ENCODE measurements around the gene LRRC43. TPM values are rescaled to one million over a fixed set of nuclear protein-coding genes. Genes with fewer than 3 reads are reported as not detected.
A peak's percentile ranks its signal among the peaks of the same experiment; 100 is the strongest.

The LRRC43 gene
- total RNA-seq, 1 donor from 2014 or later: not detected

DNA sequence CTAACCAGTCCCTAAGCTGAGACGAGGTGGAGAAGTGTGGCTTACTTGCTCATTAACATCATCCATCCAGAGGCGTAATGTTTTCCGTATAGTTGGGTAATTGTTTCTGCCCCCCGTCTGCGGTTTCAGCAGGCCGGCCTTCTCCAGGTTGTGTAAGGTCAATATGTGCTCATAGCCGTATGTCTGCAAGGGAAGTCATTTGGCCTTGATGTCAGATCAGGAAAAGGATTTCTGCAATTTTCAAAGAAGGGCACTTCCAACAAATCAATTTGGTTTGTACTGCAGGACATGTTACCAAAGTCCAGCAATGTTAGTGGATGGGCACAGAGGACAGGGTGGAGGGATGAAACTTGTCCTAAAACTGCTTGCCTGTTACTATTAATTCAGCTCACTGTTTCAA is 52.8 kb downstream of the LRRC43 start:
- Histone ChIP-seq H3K27me3 (ENCODE audit: control insufficient read depth in 3 of 3, insufficient read depth in 3 of 3, low read length in 3 of 3) (no peaks in the 10 kb centered on the region), H3K27ac (ENCODE audit: low read depth, low read length) (no peak overlapping the region), H3K4me3 (ENCODE audit: low read length in 3 of 3) (no peak overlapping the region), H3K36me3 (ENCODE audit: control insufficient read depth in 3 of 3, insufficient read depth in 3 of 3, low read length in 3 of 3) (peaks cover 24 to 48% (median 37%) of the 10 kb centered on the region in 3 donors), H3K9ac (ENCODE audit: low read depth in 1 of 3, low read length in 3 of 3) (no peak overlapping the region), H3K4me1 (ENCODE audit: control insufficient read depth in 3 of 3, insufficient read depth in 3 of 3, low read length in 3 of 3) (no peaks in the 10 kb centered on the region), H3K9me3 (ENCODE audit: control insufficient read depth in 3 of 3, low read length in 3 of 3) (no peaks in the 10 kb centered on the region)

DNA sequence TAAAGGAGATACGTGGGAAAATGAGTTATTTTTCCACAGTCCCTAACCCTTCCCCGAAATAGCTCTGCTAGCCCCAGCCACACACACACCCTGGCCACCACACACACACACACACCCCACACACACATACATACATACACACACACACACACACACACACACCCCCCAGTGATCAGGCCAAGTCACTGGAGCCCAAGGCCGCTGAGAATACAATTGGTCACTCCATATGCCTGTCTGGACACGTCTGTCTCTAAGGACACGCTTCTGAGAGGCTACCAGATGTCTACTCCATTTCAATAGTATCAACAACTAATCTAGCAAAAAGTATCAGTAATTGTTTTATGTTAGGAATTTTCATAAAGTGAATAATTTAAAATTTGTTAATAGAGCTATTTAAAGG is 55.9 kb downstream of the LRRC43 start:
- no peak overlapping the region for H3K27ac ChIP-seq (ENCODE audit: low read depth, low read length)
- H3K4me1 ChIP-seq (ENCODE audit: control insufficient read depth in 3 of 3, insufficient read depth in 3 of 3, low read length in 3 of 3): no peaks in the 10 kb centered on the region
- H3K9me3 ChIP-seq (ENCODE audit: control insufficient read depth in 3 of 3, low read length in 3 of 3): no peaks in the 10 kb centered on the region
- no peaks in the 10 kb centered on the region for H3K27me3 ChIP-seq (ENCODE audit: control insufficient read depth in 3 of 3, insufficient read depth in 3 of 3, low read length in 3 of 3)
- H3K9ac ChIP-seq (ENCODE audit: low read depth in 1 of 3, low read length in 3 of 3): no peak overlapping the region
- peaks cover 20 to 35% (median 25%) of the 10 kb centered on the region in 3 donors for H3K36me3 ChIP-seq (ENCODE audit: control insufficient read depth in 3 of 3, insufficient read depth in 3 of 3, low read length in 3 of 3)
- no peak overlapping the region for H3K4me3 ChIP-seq (ENCODE audit: low read length in 3 of 3)

DNA sequence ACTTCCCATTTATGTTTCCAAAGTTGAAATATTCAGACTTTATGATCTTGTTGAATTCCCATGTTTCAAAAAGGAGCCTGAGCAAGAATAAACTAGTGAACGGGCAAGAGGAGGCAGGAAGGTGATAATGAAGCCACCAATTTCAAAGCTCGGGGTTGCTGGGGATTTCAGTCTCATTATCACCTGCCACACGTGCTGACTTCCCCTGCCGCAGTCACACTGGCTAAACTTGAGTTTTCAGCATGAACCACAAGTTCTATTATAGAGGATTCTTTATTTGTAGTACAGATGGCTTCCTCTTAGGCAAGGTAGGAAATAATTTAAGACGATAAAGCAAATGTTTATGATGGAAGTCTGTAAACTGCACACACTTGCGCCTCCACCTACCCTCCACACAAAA is 61.0 kb downstream of the LRRC43 start:
- Histone ChIP-seq H3K4me1 (ENCODE audit: control insufficient read depth in 3 of 3, insufficient read depth in 3 of 3, low read length in 3 of 3) (no peaks in the 10 kb centered on the region), H3K27ac (ENCODE audit: low read depth, low read length) (no peak overlapping the region), H3K27me3 (ENCODE audit: control insufficient read depth in 3 of 3, insufficient read depth in 3 of 3, low read length in 3 of 3) (no peaks in the 10 kb centered on the region), H3K9me3 (ENCODE audit: control insufficient read depth in 3 of 3, low read length in 3 of 3) (no peaks in the 10 kb centered on the region), H3K9ac (ENCODE audit: low read depth in 1 of 3, low read length in 3 of 3) (no peak overlapping the region), H3K4me3 (ENCODE audit: low read length in 3 of 3) (no peak overlapping the region), H3K36me3 (ENCODE audit: control insufficient read depth in 3 of 3, insufficient read depth in 3 of 3, low read length in 3 of 3) (peaks cover 13 to 25% (median 18%) of the 10 kb centered on the region in 3 donors)

DNA sequence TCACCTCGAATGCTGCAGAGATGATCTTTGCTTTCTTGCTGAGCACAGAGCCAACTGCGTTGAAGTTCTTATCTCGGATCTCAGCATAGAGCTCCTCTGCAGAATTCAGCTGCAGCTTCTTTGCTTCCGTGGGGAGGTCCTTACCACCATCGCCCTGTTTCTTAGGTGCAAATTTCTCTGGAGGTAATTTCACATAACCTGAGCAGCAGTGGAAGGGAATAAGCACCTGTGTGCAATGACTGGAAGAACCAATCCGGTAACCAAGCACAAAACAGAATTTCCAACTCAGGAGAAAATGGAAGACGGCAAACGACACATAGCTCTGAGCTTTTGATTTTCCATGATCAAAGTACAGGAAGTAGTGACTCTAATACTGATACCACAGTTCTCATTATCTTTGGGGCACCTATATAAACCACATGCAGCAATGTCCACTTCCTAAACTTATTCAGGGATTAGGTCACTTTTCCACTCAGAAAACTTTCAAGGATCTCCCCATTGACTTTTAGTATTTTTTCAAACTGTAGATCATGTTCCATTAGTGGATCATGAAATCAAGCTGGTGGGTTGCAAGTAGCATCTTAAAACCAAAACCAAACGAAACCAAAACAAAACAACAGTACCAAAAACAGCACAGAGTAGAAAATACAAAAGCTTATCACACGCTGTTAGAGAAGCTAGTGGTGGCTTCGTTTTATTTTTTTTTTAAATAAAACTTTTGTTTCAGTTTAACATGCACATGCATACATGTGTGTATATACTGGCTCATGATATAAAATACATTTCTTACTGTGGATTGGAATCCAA is 61.8 kb downstream of the LRRC43 start:
- peaks cover 13 to 31% (median 21%) of the 10 kb centered on the region in 3 donors for H3K36me3 ChIP-seq (ENCODE audit: control insufficient read depth in 3 of 3, insufficient read depth in 3 of 3, low read length in 3 of 3)
- no peak overlapping the region for H3K27ac ChIP-seq (ENCODE audit: low read depth, low read length)
- H3K4me3 ChIP-seq (ENCODE audit: low read length in 3 of 3): no peak overlapping the region
- no peaks in the 10 kb centered on the region for H3K27me3 ChIP-seq (ENCODE audit: control insufficient read depth in 3 of 3, insufficient read depth in 3 of 3, low read length in 3 of 3)
- peaks cover 0 to under 1% (median 0%) of the 10 kb centered on the region in 3 donors for H3K4me1 ChIP-seq (ENCODE audit: control insufficient read depth in 3 of 3, insufficient read depth in 3 of 3, low read length in 3 of 3)
- H3K9me3 ChIP-seq (ENCODE audit: control insufficient read depth in 3 of 3, low read length in 3 of 3): no peaks in the 10 kb centered on the region
- no peak overlapping the region for H3K9ac ChIP-seq (ENCODE audit: low read depth in 1 of 3, low read length in 3 of 3)

DNA sequence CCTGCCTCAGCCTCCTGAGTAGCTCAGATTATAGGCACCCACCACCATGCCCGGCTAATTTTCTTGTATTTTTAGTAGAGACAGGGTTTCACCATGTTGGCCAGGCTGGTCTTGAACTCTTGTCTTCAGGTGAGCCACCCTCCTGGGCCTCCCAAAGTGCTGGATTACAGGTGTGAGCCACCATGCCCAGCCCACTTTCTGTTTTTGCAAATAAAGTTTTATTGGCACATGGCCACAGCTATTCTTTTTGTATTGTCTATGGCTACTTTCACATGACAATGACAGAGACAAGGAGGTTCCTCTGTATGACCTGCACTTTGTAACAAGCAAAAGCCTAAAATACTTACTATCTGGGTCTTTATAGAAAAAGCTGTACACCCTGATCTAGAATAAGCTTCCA is 62.6 kb downstream of the LRRC43 start:
- peaks cover 13 to 37% (median 25%) of the 10 kb centered on the region in 3 donors for H3K36me3 ChIP-seq (ENCODE audit: control insufficient read depth in 3 of 3, insufficient read depth in 3 of 3, low read length in 3 of 3)
- no peak overlapping the region for H3K9ac ChIP-seq (ENCODE audit: low read depth in 1 of 3, low read length in 3 of 3)
- H3K4me3 ChIP-seq (ENCODE audit: low read length in 3 of 3): no peak overlapping the region
- peaks cover 0 to 7% (median 4%) of the 10 kb centered on the region in 3 donors for H3K4me1 ChIP-seq (ENCODE audit: control insufficient read depth in 3 of 3, insufficient read depth in 3 of 3, low read length in 3 of 3)
- H3K27me3 ChIP-seq (ENCODE audit: control insufficient read depth in 3 of 3, insufficient read depth in 3 of 3, low read length in 3 of 3): no peaks in the 10 kb centered on the region
- H3K9me3 ChIP-seq (ENCODE audit: control insufficient read depth in 3 of 3, low read length in 3 of 3): no peaks in the 10 kb centered on the region
- no peak overlapping the region for H3K27ac ChIP-seq (ENCODE audit: low read depth, low read length)

DNA sequence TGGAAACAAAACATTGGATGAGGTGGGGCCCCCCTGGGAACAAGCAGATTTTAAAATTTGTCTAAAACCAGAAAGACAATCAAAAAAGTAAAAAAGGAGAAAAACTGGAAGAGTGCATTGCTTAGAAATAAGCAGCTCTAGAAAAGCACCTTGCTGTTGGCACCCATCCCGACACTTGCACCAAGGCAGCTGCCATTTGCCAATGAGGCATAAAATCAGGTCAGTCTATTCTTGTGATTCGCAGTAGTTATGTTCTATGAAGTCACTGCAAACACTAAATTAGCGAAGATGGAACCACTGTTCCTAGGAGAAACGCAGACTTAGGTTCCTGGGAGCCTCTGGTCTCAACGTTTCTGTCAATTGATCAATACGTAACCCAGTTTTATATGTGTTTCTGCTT is 67.1 kb downstream of the LRRC43 start:
- H3K27ac ChIP-seq (ENCODE audit: low read depth, low read length): no peak overlapping the region
- peak overlapping the region in 1 of 3 donors; percentile 15 for H3K9ac ChIP-seq (ENCODE audit: low read depth in 1 of 3, low read length in 3 of 3)
- peaks cover 0 to 7% (median 4%) of the 10 kb centered on the region in 3 donors for H3K4me1 ChIP-seq (ENCODE audit: control insufficient read depth in 3 of 3, insufficient read depth in 3 of 3, low read length in 3 of 3)
- no peaks in the 10 kb centered on the region for H3K9me3 ChIP-seq (ENCODE audit: control insufficient read depth in 3 of 3, low read length in 3 of 3)
- no peaks in the 10 kb centered on the region for H3K27me3 ChIP-seq (ENCODE audit: control insufficient read depth in 3 of 3, insufficient read depth in 3 of 3, low read length in 3 of 3)
- no peak overlapping the region for H3K4me3 ChIP-seq (ENCODE audit: low read length in 3 of 3)
- peaks cover 4 to 19% (median 16%) of the 10 kb centered on the region in 3 donors for H3K36me3 ChIP-seq (ENCODE audit: control insufficient read depth in 3 of 3, insufficient read depth in 3 of 3, low read length in 3 of 3)

DNA sequence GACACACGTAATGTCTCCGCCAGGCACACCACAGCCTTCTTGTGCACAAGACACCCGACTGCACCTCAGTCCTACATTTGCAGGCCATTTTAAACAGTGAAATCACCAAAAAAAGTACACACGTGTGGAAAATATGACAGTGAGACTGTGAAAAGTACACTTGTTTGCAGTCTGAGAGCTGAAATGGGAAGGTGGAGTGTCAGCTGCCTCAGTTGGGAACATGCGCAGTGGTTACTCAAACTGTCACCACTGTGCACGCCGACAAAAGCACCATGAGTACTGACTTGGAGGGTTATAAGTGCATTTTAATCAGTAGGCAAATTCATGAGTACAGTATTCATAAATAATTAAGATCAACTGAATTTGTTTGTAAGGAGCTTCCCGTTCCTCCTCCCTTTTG is 67.6 kb downstream of the LRRC43 start:
- no peak overlapping the region for H3K4me3 ChIP-seq (ENCODE audit: low read length in 3 of 3)
- no peak overlapping the region for H3K9ac ChIP-seq (ENCODE audit: low read depth in 1 of 3, low read length in 3 of 3)
- no peaks in the 10 kb centered on the region for H3K9me3 ChIP-seq (ENCODE audit: control insufficient read depth in 3 of 3, low read length in 3 of 3)
- H3K4me1 ChIP-seq (ENCODE audit: control insufficient read depth in 3 of 3, insufficient read depth in 3 of 3, low read length in 3 of 3): peaks cover 0 to 7% (median 4%) of the 10 kb centered on the region in 3 donors
- H3K27me3 ChIP-seq (ENCODE audit: control insufficient read depth in 3 of 3, insufficient read depth in 3 of 3, low read length in 3 of 3): no peaks in the 10 kb centered on the region
- peaks cover 4 to 19% (median 16%) of the 10 kb centered on the region in 3 donors for H3K36me3 ChIP-seq (ENCODE audit: control insufficient read depth in 3 of 3, insufficient read depth in 3 of 3, low read length in 3 of 3)
- H3K27ac ChIP-seq (ENCODE audit: low read depth, low read length): no peak overlapping the region

Small RNAs within 50 kb of the gene (small RNA-seq; reads per million reads assigned to genes)
- 0.37 reads per million, percentile 46 among the genes with 10 or more reads in this experiment for gene DIABLO

Other genes starting within 250 kb of the LRRC43 start
- 9.4 TPM for gene BCL7A, start 161.2 kb upstream of the LRRC43 start, total RNA-seq
- 10.4 TPM for gene MLXIP, start 104.4 kb upstream of the LRRC43 start, total RNA-seq
- gene IL31, start 8.9 kb upstream of the LRRC43 start, total RNA-seq: not detected
- gene B3GNT4, start 20.6 kb downstream of the LRRC43 start, total RNA-seq: not detected
- gene DIABLO, start 42.9 kb downstream of the LRRC43 start, total RNA-seq: 45.4 TPM
- 16.2 TPM for gene VPS33A, start 83.4 kb downstream of the LRRC43 start, total RNA-seq
- 21.9 TPM for gene CLIP1, start 239.5 kb downstream of the LRRC43 start, total RNA-seq